Right lobe of liver (tissue), 4 donors: Measurements from ENCODE around the gene SH2D1B.

Experiments
- POLR2A ChIP-seq: fragments of 450-650 bp; IDR thresholded peaks from one replicate; pipeline ENCODE4 v1.6.1; 2017; ENCODE audit warnings: antibody characterized with exemption, mild to moderate bottlenecking
- TF ChIP-seq, protein P1 (sequence below), 4 donors: fragments of 200-600 bp in 3 of 4; fragments of 450-650 bp in 1 of 4; IDR thresholded peaks; one replicate each; pipeline versions ENCODE4 v1.5.1 to v1.8.0; 2016 to 2022; ENCODE audit warnings: antibody characterized with exemption in 4 of 4, mild to moderate bottlenecking in 2 of 4
- donor health status: DM: no; HTN: no; CAD: no.
- donor health status: DM: no; HTN: no; CAD: no.
- donor health status: DM: no; HTN: yes; CAD: no.

DNA sequence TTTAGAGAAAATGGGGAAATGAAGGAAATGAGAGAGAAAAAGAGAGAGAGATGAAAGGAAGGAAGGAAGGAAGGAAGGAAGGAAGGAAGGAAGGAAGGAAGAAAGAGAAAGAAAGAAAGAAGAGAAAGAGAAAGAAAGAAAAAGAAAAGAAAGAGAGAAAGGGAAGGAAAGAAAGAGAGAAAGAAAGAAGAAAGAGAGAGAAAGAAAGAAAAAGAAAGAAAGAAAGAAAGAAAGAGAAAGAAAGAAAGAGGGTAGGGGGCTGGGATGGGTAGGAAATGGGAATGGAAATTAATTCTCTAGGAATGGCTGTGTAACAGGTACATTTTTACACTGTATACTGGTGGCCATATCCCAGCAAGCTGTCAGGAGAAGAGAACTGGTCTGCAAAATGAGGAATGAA lies 4.3 kb upstream of the SH2D1B start:
- TF ChIP-seq, protein P1, sequence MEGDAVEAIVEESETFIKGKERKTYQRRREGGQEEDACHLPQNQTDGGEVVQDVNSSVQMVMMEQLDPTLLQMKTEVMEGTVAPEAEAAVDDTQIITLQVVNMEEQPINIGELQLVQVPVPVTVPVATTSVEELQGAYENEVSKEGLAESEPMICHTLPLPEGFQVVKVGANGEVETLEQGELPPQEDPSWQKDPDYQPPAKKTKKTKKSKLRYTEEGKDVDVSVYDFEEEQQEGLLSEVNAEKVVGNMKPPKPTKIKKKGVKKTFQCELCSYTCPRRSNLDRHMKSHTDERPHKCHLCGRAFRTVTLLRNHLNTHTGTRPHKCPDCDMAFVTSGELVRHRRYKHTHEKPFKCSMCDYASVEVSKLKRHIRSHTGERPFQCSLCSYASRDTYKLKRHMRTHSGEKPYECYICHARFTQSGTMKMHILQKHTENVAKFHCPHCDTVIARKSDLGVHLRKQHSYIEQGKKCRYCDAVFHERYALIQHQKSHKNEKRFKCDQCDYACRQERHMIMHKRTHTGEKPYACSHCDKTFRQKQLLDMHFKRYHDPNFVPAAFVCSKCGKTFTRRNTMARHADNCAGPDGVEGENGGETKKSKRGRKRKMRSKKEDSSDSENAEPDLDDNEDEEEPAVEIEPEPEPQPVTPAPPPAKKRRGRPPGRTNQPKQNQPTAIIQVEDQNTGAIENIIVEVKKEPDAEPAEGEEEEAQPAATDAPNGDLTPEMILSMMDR (IDR thresholded peaks at IDR 0.05) = no peak
- no peak for TF ChIP-seq POLR2A
